Omental fat pad (tissue), 4 donors: ENCODE results near the gene TYR. TPM values are rescaled to one million over a fixed set of nuclear protein-coding genes. Genes with fewer than 3 reads are reported as not detected.

Experiments
- ATAC-seq: fragments of 150-250 bp; one replicate; pipeline ENCODE4 v1.9.1; 2016; ENCODE audit warnings: mild to moderate bottlenecking, moderate library complexity; ENCODE audit not compliant: low FRiP score
- DNase-seq: peaks from one replicate; pipeline ENCODE4 v3.0.0-alpha.2; 2019; ENCODE audit warnings: low spot score
- total RNA-seq, 4 donors: library from RNA; depleted of rRNA; stranded (reverse); fragments of >200 nt; gene quantifications; one replicate each; pipeline ENCODE4 v1.1.0, GENCODE V29; 2016
- TF ChIP-seq, protein P1 (sequence below), 3 donors: fragments of 450-650 bp; IDR thresholded peaks; one replicate each; pipeline ENCODE4 v1.5.1; 2016 to 2017; ENCODE audit warnings: antibody characterized with exemption in 3 of 3, mild to moderate bottlenecking in 3 of 3, moderate library complexity in 2 of 3

The TYR gene
- not detected for total RNA-seq

GRCh38 chr11:89177691-89178231 lies at the start of gene TYR:
Gene TYR (plus strand): TSS chr11:89177875. CDS start chr11:89177954, 79 bp downstream.
- TF ChIP-seq, protein P1, sequence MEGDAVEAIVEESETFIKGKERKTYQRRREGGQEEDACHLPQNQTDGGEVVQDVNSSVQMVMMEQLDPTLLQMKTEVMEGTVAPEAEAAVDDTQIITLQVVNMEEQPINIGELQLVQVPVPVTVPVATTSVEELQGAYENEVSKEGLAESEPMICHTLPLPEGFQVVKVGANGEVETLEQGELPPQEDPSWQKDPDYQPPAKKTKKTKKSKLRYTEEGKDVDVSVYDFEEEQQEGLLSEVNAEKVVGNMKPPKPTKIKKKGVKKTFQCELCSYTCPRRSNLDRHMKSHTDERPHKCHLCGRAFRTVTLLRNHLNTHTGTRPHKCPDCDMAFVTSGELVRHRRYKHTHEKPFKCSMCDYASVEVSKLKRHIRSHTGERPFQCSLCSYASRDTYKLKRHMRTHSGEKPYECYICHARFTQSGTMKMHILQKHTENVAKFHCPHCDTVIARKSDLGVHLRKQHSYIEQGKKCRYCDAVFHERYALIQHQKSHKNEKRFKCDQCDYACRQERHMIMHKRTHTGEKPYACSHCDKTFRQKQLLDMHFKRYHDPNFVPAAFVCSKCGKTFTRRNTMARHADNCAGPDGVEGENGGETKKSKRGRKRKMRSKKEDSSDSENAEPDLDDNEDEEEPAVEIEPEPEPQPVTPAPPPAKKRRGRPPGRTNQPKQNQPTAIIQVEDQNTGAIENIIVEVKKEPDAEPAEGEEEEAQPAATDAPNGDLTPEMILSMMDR (IDR thresholded peaks at IDR 0.05) = no peak
- DNase-seq = no peak
- ATAC-seq = no peak

- no peak for DNase-seq
- ATAC-seq = no peak
- TF ChIP-seq, protein P1 (IDR thresholded peaks at IDR 0.05) = no peak
Measured at GRCh38 chr11:89136606-89137005, 41.1 kb upstream of the TYR start.

DNA sequence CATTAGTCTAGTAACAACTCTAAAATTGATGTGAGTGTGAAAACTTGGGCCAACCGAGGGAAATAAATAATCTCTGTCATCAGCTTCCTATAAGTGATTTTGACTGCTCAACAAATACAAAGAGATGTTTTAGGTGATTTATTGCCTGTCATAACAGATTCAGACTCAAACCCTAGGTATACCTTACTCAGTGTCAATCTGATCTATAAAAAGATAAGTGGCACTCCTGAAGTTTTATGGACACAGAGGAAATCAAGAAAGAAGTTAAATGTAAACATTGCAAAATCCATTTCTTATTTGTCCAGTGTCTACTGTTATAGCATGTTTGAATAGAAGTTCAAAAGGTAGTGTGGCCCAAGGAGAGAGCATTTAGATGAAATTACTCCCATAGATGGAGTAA lies 30.4 kb upstream of the TYR start:
- DNase-seq (no peak), ATAC-seq (no peak)
- TF ChIP-seq, protein P1 (IDR thresholded peaks at IDR 0.05) = no peak

- ATAC-seq (no peak), DNase-seq (no peak)
- TF ChIP-seq, protein P1 (IDR thresholded peaks at IDR 0.05) = no peak
Measured at GRCh38 chr11:89159974-89160373, 17.7 kb upstream of the TYR start.

DNA sequence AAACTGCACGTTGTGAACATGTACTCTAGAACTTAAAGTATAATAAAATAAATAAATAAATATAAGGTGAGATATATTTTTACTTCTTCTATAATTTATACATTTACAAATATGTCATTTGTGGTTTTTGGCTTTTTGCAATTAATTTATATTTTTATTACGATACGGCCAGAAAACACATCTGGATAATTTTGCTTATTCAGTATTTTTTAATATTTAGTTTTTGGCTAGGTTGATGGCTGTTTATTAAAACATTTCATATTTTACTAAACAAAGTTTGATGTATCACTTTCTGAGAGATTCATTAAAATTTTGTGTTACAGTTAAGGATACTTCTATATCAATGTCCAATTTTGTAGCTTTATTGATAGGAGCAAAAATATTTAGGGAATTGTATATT lies 15.7 kb upstream of the TYR start:
- TF ChIP-seq, protein P1 (IDR thresholded peaks at IDR 0.05) = no peak
- DNase-seq (no peak), ATAC-seq (no peak)

GRCh38 chr11:89163686-89164085 lies 14.0 kb upstream of the TYR start:
- ATAC-seq (no peak), DNase-seq (no peak)
- TF ChIP-seq, protein P1 (IDR thresholded peaks at IDR 0.05) = no peak

DNA sequence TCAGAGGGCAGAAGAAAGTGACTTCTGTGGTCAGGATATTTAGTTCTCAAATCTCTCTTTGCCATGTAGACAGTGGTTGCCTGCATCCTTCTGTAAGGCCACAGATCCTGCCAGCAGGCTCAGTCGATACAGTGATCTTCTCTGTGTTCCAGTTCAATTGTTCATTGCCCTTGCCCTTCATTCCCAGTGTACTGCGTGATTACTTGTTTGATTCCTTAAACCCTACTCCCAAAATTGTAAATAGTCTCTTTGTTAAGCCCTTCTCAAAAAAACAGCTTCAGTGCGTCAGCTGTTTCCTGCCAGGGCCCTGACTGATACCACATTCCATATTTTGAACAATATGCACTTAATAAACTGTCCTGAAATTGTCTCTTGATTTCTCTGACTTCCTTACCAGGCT lies 9.3 kb upstream of the TYR start:
- ATAC-seq (no peak), DNase-seq (no peak)
- TF ChIP-seq, protein P1 (IDR thresholded peaks at IDR 0.05) = no peak
